OCI-LY7 (cell line): ENCODE data around the gene TMEM213. TPM values are rescaled to one million over a fixed set of nuclear protein-coding genes. Genes with fewer than 3 reads are reported as not detected.
"Not testable (repeated sequence)": the region's sequence is repeated elsewhere in the genome, so short reads cannot be mapped to it uniquely, and the experiment has no call there.

Experiments
- BruUV-seq: library from RNA; stranded (reverse); fragments of 400-500 nt; replicated peaks from 2 replicates; lab custom pipeline; 2021; lab: Mats Ljungman, UMichigan
- CTCF ChIA-PET: fragments of 300-600 bp; sonication (Branson Sonifier 250); formaldehyde crosslinking; loops from one replicate; lab custom pipeline; 2022; ENCODE audit warnings: antibody characterized with exemption; ENCODE audit not compliant: unreplicated experiment; lab: Charles Lee
- POLR2A ChIA-PET: fragments of 300-600 bp; sonication (Branson Sonifier 250); formaldehyde crosslinking; loops from one replicate; lab custom pipeline; 2022; ENCODE audit warnings: antibody characterized with exemption; lab: Charles Lee
- DNase-seq: peaks from one replicate; pipeline ENCODE4 v3.0.0-alpha.2; 2015; ENCODE audit warnings: low spot score
- H2AFZ ChIP-seq: fragments of 200-600 bp; sonication (generic), shearing (Covaris generic); 2 replicates; pipeline ENCODE4 v1.6.1; 2014; ENCODE audit warnings: mild to moderate bottlenecking, antibody characterized with exemption, low read length, moderate library complexity
- H3K27ac ChIP-seq: fragments of 200-600 bp; sonication (generic); 2 replicates; pipeline ENCODE4 v1.5.1; 2014; ENCODE audit warnings: mixed run types, low read depth, mild to moderate bottlenecking, moderate library complexity, low read length, inconsistent platforms; ENCODE audit not compliant: poor library complexity, severe bottlenecking
- H3K36me3 ChIP-seq: fragments of 200-600 bp; sonication (generic); 2 replicates; pipeline ENCODE4 v1.6.1; 2014; ENCODE audit warnings: mild to moderate bottlenecking, antibody characterized with exemption, low read length, moderate library complexity, mixed read lengths; ENCODE audit not compliant: insufficient read depth
- H3K4me1 ChIP-seq: fragments of 200-600 bp; sonication (generic); 2 replicates; pipeline ENCODE4 v1.5.1; 2014; ENCODE audit warnings: mild to moderate bottlenecking, low read length; ENCODE audit not compliant: insufficient read depth, poor library complexity, severe bottlenecking
- H3K4me2 ChIP-seq: fragments of 200-600 bp; sonication (generic); 2 replicates; pipeline ENCODE4 v1.6.1; 2014; ENCODE audit warnings: mild to moderate bottlenecking, low read length
- H3K4me3 ChIP-seq: fragments of 200-600 bp; sonication (generic); 2 replicates; pipeline ENCODE4 v1.5.1; 2014; ENCODE audit warnings: mild to moderate bottlenecking, low read depth, low read length; ENCODE audit not compliant: poor library complexity, severe bottlenecking
- H3K79me2 ChIP-seq: fragments of 200-600 bp; sonication (generic); 2 replicates; pipeline ENCODE4 v1.6.1; 2016; ENCODE audit warnings: low read depth, mild to moderate bottlenecking, low read length, moderate library complexity, mixed read lengths; ENCODE audit not compliant: insufficient read depth
- H3K9me2 ChIP-seq: fragments of 200-600 bp; sonication (generic); 2 replicates; pipeline ENCODE4 v1.6.1; 2016; ENCODE audit warnings: mild to moderate bottlenecking, low read length, mixed read lengths; ENCODE audit not compliant: insufficient read depth
- H3K9me3 ChIP-seq: fragments of 200-600 bp; sonication (generic); 2 replicates; pipeline ENCODE4 v1.6.1; 2014; ENCODE audit warnings: mild to moderate bottlenecking, mixed run types, low read length, mixed read lengths
- H4K20me1 ChIP-seq: fragments of 200-600 bp; sonication (generic); 2 replicates; pipeline ENCODE4 v1.6.1; 2014; ENCODE audit warnings: mild to moderate bottlenecking, antibody characterized with exemption, low read length, moderate library complexity, mixed read lengths; ENCODE audit not compliant: insufficient read depth
- CTCF ChIP-seq: fragments of 200-600 bp; sonication (generic); conservative IDR thresholded peaks from 2 replicates; pipeline ENCODE4 v1.5.1; 2014; ENCODE audit warnings: mild to moderate bottlenecking, antibody characterized with exemption, low read length, moderate library complexity, mixed read lengths
- EZH2phosphoT487 ChIP-seq: fragments of 200-600 bp; sonication (generic); IDR thresholded peaks from 2 replicates; pipeline ENCODE4 v1.6.1; 2018; ENCODE audit warnings: low read depth, borderline replicate concordance, mild to moderate bottlenecking, mixed run types, antibody characterized with exemption, low read length, moderate library complexity, mixed read lengths
- intact Hi-C: fragments of 100-400 bp; cut with micrococcal nuclease; formaldehyde crosslinking; loops from one replicate; pipeline ENCODE4 v1.10.0; 2022; ENCODE audit not compliant: unreplicated experiment
- total RNA-seq, 2 experiments: library from RNA; depleted of rRNA in 1 of 2; stranded (reverse); fragments of >200 nt in 1 of 2; shearing (Covaris generic) in 1 of 2; gene quantifications; 2 replicates each; pipeline ENCODE4 v1.2.3, GENCODE V29; 2014 to 2022

Gene TMEM213
- total RNA-seq, 2 experiments from 2014 or later: not detected

- no TSS peak for BruUV-seq
- DNase-seq: no peak
- H3K79me2 ChIP-seq: no peaks in the 10 kb centered on the region
- no peaks in the 10 kb centered on the region for H3K36me3 ChIP-seq
- no peaks in the 10 kb centered on the region for H3K4me1 ChIP-seq
- H2AFZ ChIP-seq: no peak overlapping the region
- H3K27ac ChIP-seq: no peak overlapping the region
- TF ChIP-seq CTCF (no peak), EZH2phosphoT487 (no peak)
- H3K9me2 ChIP-seq: no peaks in the 10 kb centered on the region
- CTCF ChIA-PET: no interaction called here
- intact Hi-C loops: no loop called here
- H4K20me1 ChIP-seq: no peaks in the 10 kb centered on the region
- no peaks in the 10 kb centered on the region for H3K9me3 ChIP-seq
- no peak overlapping the region for H3K4me2 ChIP-seq
- no peak overlapping the region for H3K4me3 ChIP-seq
- POLR2A ChIA-PET: interaction anchor here (0.6 kb wide), 1 partner anchor 37 kb away, joined by 9 read pairs; no protein-coding TSS in a partner anchor
These were observed 6.8 kb downstream of the TMEM213 start for GRCh38 chr7:138804618-138805017.

GRCh38 chr7:138809346-138809745 lies 11.6 kb downstream of the TMEM213 start:
- intact Hi-C loops: no loop called here
- Histone ChIP-seq H3K9me3 (no peaks in the 10 kb centered on the region), H3K4me2 (no peak overlapping the region), H3K4me3 (no peak overlapping the region), H3K36me3 (no peaks in the 10 kb centered on the region), H3K27ac (no peak overlapping the region), H3K4me1 (no peaks in the 10 kb centered on the region), H2AFZ (no peak overlapping the region), H4K20me1 (no peaks in the 10 kb centered on the region), H3K9me2 (no peaks in the 10 kb centered on the region), H3K79me2 (no peaks in the 10 kb centered on the region)
- TF ChIP-seq EZH2phosphoT487: no peak
- no peak for TF ChIP-seq CTCF
- ChIA-PET CTCF (no interaction called here), POLR2A (interaction anchor here (0.5 kb wide), 1 partner anchor 64 kb away, joined by 3 read pairs; no protein-coding TSS in a partner anchor)
- no TSS peak for BruUV-seq
- DNase-seq: no peak

- H3K9me2 ChIP-seq, H3K9me3 ChIP-seq, H3K4me3 ChIP-seq, H2AFZ ChIP-seq, H3K4me2 ChIP-seq, H4K20me1 ChIP-seq, DNase-seq, H3K4me1 ChIP-seq, H3K27ac ChIP-seq, intact Hi-C loops, H3K79me2 ChIP-seq, POLR2A ChIA-PET, CTCF ChIA-PET, H3K36me3 ChIP-seq, BruUV-seq: not testable (repeated sequence)
These were observed 13.5 kb downstream of the TMEM213 start for GRCh38 chr7:138811327-138811726.
